GM19099 (cell line): Measurements from ENCODE around the gene CD81.

ENCODE experiments used
- POLR2A ChIP-seq: IDR thresholded peaks from 3 replicates; pipeline ENCODE4 v1.6.1; 2011; ENCODE audit warnings: low read depth; ENCODE audit not compliant: insufficient read length; ENCODE audit errors: extremely low read depth

CD81 gene

GRCh38 chr11:2425506-2425905, 48.4 kb downstream of the CD81 start:
- TF ChIP-seq POLR2A: no peak

DNA sequence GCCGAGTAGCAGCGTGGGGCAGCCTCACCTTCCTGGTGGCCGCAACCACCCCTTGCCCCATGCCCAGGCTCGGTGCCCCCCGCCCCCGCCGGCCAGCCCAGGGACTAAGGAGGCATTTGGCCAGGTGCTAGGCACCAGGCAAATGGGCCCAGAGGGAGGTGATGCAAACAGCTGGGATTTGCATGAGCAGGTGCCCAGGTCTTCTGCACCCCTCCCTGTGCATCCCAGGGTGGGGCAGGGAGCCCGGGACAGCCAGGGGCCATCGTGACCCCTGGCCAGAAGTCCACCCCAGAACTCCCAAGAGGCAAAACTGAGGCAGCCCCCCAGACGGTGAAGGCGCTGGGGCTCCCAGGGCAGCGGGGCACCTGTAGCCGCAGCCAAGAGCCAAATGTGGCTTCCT, 49.1 kb downstream of the CD81 start:
- no peak for TF ChIP-seq POLR2A

- TF ChIP-seq POLR2A: no peak
These were observed 49.9 kb downstream of the CD81 start for GRCh38 chr11:2426826-2427521.

DNA sequence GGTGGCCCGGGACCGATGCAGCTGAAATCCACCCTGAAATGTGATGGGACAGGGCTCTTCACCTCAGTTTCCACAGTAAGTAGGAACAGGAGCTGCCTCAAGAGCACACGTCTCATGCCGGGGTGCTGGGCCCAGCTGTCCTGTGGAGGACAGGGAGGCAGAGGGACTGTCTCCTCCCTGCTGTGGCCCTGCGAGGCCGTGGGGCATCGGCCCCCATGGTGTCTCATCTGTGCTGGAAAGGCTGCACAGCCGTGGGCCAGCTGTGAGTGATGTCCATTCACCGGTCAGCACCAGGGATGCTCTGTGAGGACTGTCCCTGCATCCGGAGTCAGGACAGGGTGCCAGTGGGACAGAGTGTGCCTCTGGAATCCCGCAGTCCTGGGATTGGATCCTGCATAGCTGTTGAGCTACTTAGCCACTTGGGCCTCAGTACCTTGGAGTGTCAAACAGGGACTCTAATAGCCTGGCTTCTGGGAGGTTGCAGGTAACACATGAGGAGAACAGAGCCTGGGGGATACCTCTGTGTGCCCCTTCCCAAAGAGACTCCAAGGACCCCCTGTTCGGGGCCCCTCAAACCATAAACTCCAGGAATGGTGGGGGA, 50.7 kb downstream of the CD81 start:
- TF ChIP-seq POLR2A: no peak

GRCh38 chr11:2428322-2428795, 51.2 kb downstream of the CD81 start:
- no peak for TF ChIP-seq POLR2A

- no peak for TF ChIP-seq POLR2A
These were observed 54.3 kb downstream of the CD81 start for GRCh38 chr11:2431395-2431794.

DNA sequence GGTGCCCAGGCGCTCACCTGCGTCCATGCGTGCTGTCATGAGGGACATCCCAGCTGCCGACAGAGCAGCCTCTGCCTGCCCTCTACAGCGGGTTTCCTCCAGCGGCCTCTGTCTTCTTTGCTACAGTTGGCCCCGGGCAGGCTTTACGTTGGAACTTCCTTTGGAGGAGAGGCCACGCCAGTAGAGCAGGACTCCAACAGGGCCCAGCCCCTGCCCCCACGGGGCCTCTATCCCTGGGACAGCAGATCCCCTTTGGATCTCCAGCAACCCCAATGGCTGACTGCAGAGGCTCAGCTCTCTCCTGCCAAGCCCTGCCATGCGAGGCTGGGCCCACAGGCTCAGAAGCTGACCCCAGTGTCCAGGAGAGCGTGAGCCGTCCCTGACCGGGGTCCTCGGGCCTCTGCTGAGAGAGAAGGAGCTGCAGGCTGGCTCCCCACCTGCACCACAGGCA, 55.1 kb downstream of the CD81 start:
- no peak for TF ChIP-seq POLR2A

DNA sequence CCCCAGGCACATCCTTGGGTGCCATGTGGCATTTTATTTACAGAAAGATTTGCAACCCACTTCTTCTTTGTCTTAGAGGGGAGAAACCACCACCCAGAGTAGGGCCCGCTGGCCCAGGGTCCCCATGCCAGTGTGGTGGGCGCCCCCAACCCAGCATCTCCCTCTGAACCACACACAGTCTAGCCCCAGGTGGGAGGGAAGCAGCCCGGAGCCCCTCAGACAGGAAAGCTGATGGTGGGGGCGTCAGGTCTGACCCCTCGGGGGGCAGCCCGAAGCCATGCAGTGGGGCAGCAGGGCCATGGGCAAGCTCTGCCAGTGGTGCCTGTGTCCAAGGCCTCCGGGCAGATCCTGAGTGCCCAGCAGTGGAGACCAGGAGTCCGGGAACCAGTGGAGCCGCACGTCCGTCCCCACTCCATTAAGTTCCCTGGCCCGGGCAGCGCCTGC, 55.5 kb downstream of the CD81 start:
- no peak for TF ChIP-seq POLR2A

- no peak for TF ChIP-seq POLR2A
These were observed 56.2 kb downstream of the CD81 start for GRCh38 chr11:2433106-2433925.

GRCh38 chr11:2434008-2434407, 56.9 kb downstream of the CD81 start:
- no peak for TF ChIP-seq POLR2A

- no peak for TF ChIP-seq POLR2A
These were observed 57.6 kb downstream of the CD81 start for GRCh38 chr11:2434506-2435255.

DNA sequence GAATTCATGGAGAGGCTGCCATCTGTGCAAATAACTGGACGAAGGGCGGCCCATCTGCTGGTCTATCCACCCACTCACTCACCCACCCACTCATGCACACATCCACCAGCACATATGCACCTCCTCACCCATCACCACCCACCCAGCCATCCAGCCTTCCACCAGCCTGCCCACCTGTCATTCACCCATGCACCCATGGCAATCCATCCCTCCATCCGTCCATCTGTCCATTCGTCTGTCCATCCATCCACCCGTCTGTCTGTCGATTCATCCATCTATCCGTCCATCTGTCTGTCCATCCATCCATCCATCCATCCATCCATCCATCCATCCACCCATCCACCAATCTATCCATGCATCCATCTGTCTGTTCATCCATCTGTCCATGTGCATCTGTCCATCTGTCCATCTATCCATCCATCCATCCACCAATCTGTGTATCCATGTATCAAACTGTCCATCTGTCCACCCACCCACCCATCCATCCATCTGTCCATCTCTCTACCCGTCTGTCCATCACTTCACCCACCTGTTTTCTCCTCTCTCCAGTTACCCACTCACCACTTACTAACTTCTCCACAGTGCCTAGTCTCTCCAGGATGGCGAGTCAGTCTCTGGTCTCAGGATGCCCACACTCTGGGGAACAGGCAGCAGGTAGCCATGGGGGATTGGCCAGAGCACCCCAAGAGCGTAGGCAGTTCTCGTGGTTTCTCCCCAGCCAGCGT, 58.3 kb downstream of the CD81 start:
- TF ChIP-seq POLR2A: no peak

GRCh38 chr11:2436013-2436520, 59.0 kb downstream of the CD81 start:
- no peak for TF ChIP-seq POLR2A

DNA sequence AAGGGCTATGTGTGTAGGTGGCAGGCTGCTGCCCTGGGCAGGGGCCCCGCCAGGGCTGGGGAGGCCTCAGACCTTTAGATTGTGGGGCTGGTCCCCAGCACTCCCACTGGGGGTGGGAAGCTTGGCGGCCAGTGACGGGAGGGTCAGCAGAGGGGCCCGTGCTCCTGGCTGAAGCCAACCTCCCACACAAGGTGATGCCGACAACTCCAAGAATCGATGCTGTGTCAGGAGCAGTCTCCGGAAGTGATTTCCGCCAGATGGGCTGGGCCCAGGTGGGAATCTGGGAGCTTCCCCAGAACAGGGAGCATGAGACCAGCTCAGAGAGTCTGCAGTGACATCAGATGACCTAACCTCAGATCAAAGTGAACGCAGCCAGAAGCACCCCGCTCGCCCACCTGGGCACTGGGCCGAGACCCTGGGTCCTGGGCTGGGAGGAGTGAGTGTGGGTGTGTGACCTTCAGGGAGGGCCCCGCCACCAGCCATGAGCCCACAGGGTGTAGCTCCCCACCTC, 59.5 kb downstream of the CD81 start:
- TF ChIP-seq POLR2A: no peak
